Left renal pelvis (tissue), 4 donors: Measurements from ENCODE around the gene ABCF3. TPM values are rescaled to one million over a fixed set of nuclear protein-coding genes. Genes with fewer than 3 reads are reported as not detected.
A peak's percentile ranks its signal among the peaks of the same experiment; 100 is the strongest.

Source experiments
- DNase-seq, 4 donors: peaks; one replicate each; pipeline ENCODE4 v3.0.0-alpha.2; 2013; ENCODE audit warnings: low read depth in 4 of 4, low spot score in 3 of 4
- polyA plus RNA-seq, 4 donors: library from polyadenylated mRNA; unstranded; fragments of 120-200 nt; gene quantifications; one replicate each; pipeline ENCODE4 v1.2.1, GENCODE V29; 2013; ENCODE audit not compliant: insufficient read length in 4 of 4

Gene ABCF3
- polyA plus RNA-seq, 4 donors = 48.8 to 77.4 (median 59.0) TPM

GRCh38 chr3:184185461-184186183 lies 377 bp upstream of the ABCF3 start:
- peak; percentile 97 to 99 (median 98) for DNase-seq

GRCh38 chr3:184186902-184187207 lies 856 bp downstream of the ABCF3 start:
- no peak for DNase-seq

DNA sequence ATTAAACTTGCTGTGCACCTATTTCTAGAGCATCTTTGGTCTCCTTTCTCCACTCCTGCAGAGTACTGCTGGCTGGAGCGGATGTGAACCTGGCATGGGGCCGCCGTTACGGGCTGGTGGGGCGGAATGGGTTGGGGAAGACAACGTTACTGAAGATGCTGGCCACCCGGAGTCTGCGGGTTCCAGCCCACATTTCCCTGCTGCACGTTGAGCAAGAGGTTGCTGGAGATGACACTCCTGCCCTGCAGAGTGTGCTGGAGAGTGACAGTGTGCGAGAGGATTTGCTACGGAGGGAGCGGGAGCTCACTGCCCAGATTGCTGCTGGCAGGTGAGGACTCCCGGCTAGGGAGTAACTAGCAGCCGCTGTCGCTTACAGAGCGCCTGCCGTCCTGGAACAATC lies 2.1 kb downstream of the ABCF3 start:
- DNase-seq = no peak

- no peak for DNase-seq
Measured at GRCh38 chr3:184189421-184189820, 3.4 kb downstream of the ABCF3 start.

DNA sequence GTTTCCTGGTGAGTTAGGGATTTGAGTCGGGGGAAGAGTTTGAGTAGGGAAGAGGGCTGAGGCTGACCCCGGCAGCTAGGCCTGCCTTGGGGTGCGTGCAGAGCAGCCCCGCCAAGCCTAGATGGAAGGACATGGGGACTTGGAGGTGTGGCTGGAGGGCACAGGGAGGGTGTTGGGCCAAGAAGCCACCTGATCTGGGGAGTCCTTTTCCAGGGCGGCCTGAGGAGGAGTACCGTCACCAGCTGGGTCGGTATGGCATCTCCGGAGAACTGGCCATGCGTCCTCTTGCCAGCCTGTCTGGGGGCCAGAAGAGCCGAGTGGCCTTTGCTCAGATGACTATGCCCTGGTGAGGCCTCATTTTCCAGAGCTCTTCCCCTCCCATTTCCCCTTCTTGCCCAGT lies 6.9 kb downstream of the ABCF3 start:
- no peak for DNase-seq

- DNase-seq = no peak
Measured at GRCh38 chr3:184193991-184194539, 8.1 kb downstream of the ABCF3 start.

DNA sequence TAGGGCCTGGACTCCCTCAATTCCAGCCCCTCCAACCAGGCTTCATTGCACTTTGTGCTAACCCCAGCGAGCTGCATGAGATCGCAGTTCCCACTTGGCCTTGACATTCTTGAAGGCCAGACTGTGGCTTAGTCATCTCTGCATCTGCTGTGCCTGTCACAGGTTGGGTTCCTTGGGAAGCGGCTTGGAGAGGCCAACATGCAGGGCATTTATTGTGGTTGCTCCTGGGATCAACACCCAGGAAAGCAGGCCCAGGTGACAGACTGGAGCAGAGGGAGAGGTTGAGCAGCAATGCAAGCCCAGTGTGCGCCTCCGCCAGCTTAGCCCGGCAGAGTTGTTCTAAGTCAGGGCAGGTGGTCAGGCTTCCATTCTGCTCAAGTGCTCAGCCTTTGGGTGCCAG lies 10.5 kb downstream of the ABCF3 start:
- DNase-seq = no peak

- no peak for DNase-seq
Measured at GRCh38 chr3:184198509-184198908, 12.5 kb downstream of the ABCF3 start.

GRCh38 chr3:184200825-184201224 lies 14.8 kb downstream of the ABCF3 start:
- DNase-seq = no peak

GRCh38 chr3:184203526-184203925 lies 17.5 kb downstream of the ABCF3 start:
- DNase-seq = no peak

DNA sequence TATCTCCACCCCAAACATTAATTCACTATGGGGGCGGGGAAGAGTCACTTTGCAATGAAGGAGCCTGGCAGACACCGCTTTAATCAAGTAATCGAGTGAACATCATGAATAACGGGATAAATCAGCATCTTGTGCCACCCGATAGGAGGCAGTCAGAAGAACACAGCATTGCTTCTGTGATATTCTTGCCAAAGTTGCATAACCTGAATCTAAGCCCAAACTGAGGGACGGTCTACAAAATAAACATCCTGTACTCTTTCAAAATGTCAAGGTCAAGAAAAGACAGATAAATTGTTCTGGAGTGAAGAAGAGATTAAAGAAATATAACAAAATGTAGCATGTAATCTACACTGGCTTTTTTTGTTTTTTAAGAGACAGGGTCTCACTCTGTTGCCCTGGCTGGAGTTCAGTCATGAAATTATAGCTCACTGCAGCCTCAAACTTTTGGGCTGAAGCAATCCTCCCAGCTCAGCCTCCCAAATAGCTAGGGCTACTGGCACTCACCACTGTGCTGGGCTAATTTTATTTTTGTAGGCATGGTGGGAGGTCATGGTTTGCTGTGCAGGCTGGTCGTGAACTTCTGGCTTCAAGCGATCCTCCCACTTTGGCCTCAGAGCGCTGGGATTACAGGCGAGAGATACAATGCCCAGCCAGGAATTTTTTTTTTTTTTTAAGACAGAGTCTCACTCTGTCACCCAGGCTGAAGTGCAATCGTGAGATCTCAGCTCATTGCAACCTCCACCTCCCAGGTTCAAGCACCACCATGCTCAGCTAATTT lies 23.3 kb downstream of the ABCF3 start:
- no peak for DNase-seq

GRCh38 chr3:184211297-184211696 lies 25.3 kb downstream of the ABCF3 start:
- DNase-seq = no peak

DNA sequence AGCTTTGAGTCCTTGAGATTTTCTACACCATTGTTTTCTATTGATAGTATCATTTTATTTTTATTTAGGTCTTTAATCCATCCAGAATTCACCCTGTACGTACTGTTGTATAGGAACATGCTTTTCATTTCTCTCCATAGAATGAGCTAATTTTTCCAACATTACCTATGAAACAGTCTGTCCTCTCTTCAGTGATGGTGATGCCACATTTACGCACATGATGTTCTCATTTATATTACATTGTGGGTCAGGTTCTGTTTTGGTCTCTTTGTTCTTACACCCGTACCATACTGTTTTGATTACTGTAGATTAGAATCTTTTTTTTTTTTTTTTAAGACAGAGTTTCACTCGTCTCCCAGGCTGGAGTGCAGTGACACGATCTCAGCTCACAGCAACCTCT lies 25.7 kb downstream of the ABCF3 start:
- no peak for DNase-seq

DNA sequence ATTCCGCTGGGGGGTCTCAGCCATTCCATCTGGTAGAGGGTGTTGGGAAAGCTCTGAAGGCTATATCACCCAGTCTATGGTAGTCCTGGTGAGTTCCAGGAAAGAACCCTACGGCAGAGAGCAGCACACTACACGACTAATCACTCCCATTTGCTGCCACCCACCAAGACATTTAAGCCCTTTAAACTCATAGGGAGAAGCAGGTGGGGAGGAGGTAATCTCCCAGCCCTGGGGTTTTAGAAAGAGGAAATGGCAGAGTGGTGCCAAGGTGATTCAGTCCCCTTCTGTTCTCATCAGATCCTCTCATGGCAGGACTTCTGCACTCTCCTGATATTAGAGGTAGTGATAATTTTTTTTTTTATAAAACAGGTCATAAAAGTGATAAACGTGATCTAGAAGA lies 32.8 kb downstream of the ABCF3 start:
- no peak for DNase-seq

DNA sequence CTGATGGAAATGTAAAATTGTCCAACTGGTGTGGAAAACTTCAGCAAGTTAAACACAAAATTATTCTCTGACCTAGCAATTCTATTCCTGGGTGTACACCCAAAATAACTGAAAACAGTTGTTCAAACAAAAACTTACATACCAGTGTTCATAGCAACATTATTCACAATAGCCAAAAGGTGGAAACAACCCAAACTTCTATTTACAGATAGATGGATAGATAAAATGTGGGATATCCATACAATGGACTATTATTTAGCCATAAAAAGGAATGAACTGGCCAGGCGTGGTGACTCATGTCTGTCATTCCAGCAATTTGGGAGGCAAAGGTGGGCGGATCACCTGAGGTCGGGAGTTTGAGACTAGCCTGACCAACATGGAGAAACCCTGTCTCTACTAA lies 36.5 kb downstream of the ABCF3 start:
- no peak for DNase-seq

DNA sequence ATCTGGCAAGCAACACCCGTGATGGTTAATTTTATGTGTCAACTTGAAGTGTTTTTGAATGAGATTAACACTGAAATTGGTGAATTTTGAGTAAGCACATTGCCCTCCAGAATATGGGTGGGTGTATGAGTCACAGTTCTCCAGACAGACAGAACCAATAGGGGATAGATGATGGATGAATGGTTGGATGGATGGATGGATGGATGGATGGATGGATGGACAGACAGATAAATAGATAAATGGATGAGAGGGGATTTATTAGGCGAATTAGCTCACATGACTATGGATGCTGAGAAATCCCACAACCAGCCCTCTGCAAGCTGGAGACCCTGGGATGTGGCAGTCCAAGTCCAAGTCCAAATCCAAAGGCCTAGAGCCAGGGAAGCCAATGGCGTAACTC lies 37.9 kb downstream of the ABCF3 start:
- no peak for DNase-seq

DNA sequence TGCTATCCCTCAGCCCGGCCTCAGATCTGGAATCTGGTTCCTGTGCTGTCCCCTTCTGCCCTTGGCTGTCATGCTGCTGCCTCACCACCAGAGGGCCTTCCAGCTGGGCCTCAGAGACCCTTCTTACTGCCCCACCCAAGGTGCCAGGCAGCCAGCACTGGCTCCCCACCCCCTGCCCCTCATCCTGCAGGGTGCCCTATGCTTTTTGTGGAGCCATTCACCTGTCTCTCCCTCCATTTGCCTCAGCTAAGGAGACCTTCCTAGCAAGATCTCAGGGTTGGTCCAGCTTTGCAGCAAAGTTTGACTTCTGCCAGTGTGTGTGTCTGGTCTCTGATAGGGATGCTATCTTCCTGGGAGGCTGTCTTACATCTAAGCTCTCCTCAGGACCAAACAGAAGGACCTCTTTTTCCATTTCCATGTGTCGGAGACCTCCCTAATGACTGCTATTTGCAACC lies 41.5 kb downstream of the ABCF3 start:
- DNase-seq = no peak

- DNase-seq = no peak
Measured at GRCh38 chr3:184228376-184229137, 42.6 kb downstream of the ABCF3 start.

GRCh38 chr3:184229394-184230080 lies 43.5 kb downstream of the ABCF3 start, which contains the start of gene VWA5B2:
Gene VWA5B2, plus strand, starts transcription at chr3:184229585. Its CDS starts 944 bp downstream, at chr3:184230529.
- DNase-seq = no peak

DNA sequence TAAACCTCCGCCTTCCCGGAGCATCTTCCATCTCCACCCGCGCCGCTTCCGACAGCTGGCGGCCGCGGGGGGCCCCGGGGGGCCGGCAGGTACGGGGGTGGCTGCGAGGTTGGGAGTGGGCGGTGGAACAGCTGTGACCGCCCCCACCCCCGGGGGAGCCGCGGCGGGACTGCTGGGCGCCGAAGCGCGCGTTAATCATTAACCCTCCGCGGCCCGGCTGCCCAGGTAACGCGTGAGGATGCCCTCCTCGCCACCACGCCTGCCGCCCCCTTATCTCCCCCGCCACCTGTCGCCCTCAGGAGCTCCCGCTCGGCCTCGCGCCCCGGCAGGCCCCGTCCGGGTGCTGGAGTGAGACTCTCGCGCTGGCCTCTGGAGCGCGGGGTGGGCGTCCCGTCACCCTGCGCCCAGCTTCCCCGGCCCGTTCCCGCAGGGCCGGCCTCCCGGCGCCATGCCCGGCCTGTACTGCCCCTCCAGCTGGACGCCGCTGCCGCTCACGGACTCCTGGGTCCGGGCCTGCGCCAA lies 44.1 kb downstream of the ABCF3 start:
- no peak for DNase-seq
